LNCaP clone FGC (cell line): Measurements from ENCODE around the gene SLC35F1.

Experiments
- DNase-seq: peaks from one replicate; pipeline ENCODE4 v3.0.0-alpha.2; 2011; ENCODE audit warnings: low read depth
- H3K4me3 ChIP-seq: 2 replicates; pipeline ENCODE4 v1.5.1; 2011; ENCODE audit warnings: mild to moderate bottlenecking, low read depth, low read length, control low read depth
- TF ChIP-seq, protein P1 (sequence below): IDR thresholded peaks from 2 replicates; pipeline ENCODE4 v1.5.1; 2012; ENCODE audit warnings: mild to moderate bottlenecking; ENCODE audit not compliant: control insufficient read depth, insufficient read depth; ENCODE audit errors: extremely low read depth

The SLC35F1 gene

DNA sequence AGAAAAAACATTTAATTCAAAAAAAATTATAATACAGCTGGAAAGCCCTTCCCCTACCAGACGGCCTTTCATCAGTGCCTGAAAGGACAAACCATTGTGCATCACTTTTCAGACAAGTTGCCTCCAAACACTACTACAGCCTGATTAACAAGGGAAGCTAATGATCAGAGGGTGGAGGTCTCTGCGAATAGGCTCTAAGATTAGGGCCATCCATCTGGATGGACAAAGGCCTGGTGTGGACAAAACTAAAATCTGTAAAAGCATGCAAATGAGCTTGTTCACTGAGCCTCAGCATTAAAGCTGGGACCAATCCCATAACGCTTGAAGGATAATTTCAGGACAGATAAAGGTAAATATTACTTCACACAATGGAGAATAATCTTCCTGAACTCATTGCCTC lies 412.4 kb downstream of the SLC35F1 start:
- TF ChIP-seq, protein P1, sequence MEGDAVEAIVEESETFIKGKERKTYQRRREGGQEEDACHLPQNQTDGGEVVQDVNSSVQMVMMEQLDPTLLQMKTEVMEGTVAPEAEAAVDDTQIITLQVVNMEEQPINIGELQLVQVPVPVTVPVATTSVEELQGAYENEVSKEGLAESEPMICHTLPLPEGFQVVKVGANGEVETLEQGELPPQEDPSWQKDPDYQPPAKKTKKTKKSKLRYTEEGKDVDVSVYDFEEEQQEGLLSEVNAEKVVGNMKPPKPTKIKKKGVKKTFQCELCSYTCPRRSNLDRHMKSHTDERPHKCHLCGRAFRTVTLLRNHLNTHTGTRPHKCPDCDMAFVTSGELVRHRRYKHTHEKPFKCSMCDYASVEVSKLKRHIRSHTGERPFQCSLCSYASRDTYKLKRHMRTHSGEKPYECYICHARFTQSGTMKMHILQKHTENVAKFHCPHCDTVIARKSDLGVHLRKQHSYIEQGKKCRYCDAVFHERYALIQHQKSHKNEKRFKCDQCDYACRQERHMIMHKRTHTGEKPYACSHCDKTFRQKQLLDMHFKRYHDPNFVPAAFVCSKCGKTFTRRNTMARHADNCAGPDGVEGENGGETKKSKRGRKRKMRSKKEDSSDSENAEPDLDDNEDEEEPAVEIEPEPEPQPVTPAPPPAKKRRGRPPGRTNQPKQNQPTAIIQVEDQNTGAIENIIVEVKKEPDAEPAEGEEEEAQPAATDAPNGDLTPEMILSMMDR = no peak
- no peak for DNase-seq
- no peak overlapping the region for H3K4me3 ChIP-seq

DNA sequence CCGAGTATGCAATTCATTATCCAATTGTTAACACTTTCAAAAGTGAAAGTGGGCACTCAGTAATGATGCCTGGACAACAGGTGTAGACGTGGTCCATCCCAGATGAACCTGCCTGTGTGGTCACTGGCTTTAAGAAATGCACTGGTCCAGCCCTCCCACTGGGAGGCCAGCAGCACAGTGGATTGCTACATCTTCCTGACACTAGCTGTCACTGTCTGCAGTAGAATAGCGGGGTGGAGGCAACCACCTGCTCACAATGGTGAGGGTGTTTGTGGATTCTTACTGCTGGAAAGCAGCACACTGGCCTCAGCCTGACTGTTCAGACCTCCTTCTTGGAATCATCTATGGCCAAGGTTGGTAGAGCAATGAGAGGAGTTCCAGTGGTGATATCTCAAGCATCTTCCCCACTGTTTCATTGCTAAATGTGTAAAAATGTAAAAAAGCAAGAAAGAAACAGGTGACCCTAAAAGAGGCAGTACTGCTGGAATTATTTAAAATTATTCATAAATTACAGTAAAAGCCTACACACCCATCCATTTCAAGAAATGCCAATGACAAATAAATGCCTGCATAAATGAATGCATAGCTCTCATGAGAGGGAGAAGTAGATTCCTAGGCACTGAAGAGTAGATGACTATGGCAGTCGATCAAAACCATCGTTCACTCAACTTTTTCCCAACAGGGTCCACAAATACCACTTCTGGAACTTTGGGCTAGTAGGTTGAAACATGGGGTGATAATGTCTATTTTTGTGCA lies 413.0 kb downstream of the SLC35F1 start:
- TF ChIP-seq, protein P1 = no peak

DNA sequence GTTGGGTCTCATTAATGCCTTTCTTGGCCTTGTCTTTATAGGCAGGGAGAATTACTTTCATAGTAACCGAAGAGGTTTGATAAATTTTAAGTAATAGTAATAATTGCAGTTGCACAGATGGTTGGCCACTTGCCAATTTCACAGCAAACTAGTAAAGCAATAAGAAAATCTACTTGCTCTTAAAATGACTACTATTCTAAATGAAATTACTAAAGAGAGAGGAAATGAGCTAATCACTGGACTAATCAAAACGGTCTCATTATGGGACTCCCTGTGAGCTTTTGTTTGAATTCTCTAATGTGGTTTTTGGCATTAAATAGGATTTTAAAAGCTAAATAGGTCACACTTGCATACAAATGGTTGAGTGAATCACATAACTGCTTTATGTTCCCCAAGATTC lies 413.6 kb downstream of the SLC35F1 start:
- TF ChIP-seq, protein P1 = no peak
- no peak for DNase-seq
- H3K4me3 ChIP-seq = no peak overlapping the region

More for the DNA sequence above, 413.0 kb downstream of the SLC35F1 start:
- no peak for DNase-seq
- H3K4me3 ChIP-seq = no peak overlapping the region

DNA sequence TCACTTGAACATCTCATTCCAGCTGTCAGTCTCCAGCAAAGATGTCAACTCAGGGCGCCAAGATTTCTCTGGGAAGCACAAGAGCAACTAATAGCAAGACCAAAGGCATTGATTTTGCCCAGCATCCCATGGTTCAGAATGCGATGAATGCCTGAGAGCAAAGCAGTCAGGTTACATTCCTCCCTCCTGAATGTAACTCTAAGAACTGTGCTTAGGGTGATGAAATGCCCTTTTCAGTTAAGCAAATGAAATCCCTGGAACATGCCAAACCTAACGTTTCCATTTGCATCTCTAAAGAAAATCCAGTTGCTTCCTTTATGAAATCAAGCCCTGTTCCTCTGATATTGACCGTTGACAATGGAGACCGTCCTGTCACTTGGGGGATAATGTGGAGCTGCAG lies 417.1 kb downstream of the SLC35F1 start:
- no peak for DNase-seq
- TF ChIP-seq, protein P1 = no peak
- no peak overlapping the region for H3K4me3 ChIP-seq

DNA sequence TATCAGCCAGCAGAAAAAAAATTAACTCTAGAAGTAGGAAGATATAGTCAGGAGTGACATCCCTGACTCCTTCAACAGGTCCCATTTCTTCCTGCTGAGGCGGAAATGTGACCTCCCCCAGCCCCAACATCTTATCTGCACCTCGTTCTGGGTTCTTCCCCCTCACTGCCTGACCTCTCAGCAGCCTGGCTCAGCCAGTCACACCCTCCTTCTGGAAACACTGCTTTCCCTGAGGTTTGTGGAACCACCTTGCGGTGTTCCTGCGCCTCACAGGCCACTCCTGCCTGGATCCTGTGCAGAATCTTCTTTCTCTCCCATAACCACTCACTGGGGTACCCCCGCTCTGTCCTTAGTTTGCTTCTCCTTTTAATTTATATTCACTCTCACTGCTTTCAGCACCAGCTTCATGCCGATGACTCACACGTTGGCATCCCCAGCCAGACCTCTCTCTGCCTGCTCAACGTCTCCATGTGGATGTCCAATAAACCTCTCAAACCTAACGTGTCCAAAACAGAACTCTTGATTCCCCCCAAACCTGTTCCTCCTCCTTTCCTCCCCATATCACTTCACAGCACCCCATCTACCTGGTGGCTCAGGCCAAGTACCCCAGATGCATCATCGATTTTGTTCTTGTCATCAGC lies 418.3 kb downstream of the SLC35F1 start:
- TF ChIP-seq, protein P1 = no peak
- H3K4me3 ChIP-seq = no peak overlapping the region
- DNase-seq = no peak

DNA sequence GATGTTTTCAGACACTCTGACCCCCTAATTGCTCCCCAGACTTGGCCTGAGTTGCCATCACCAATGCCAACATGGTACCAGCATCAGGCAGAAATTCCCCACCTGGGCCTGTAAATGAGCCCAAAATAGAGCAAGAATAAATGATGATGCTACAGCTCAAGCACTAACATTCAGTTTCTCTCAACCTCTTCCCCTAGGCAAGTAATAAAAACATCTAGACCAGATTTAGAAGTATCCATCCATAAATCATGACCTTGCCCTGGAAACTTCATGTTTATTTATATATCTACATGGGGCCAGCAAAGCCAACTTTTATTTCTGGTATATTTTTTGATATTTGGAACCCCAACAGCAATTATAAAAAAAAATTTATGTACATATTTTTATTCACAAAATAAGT lies 419.6 kb downstream of the SLC35F1 start:
- H3K4me3 ChIP-seq = no peak overlapping the region
- TF ChIP-seq, protein P1 = no peak
- DNase-seq = no peak
